Measurements from ENCODE around the gene LRRC8B. TPM values are rescaled to one million over a fixed set of nuclear protein-coding genes. Genes with fewer than 3 reads are reported as not detected.
A peak's percentile ranks its signal among the peaks of the same experiment; 100 is the strongest.
"Not testable (repeated sequence)": the region's sequence is repeated elsewhere in the genome, so short reads cannot be mapped to it uniquely, and the experiment has no call there.

The LRRC8B gene
- polyA plus RNA-seq, 1 donor = 11.7 TPM

GRCh38 chr1:89581859-89582258 lies 57.2 kb downstream of the LRRC8B start:
- no peak for DNase-seq

- DNase-seq = no peak
Measured at GRCh38 chr1:89582571-89582970, 57.9 kb downstream of the LRRC8B start.

- DNase-seq = no peak
Measured at GRCh38 chr1:89584211-89584610, 59.6 kb downstream of the LRRC8B start.

GRCh38 chr1:89584781-89585180 lies 60.2 kb downstream of the LRRC8B start:
- no peak for DNase-seq

GRCh38 chr1:89587729-89588161 lies 63.1 kb downstream of the LRRC8B start:
- no peak for DNase-seq

GRCh38 chr1:89588480-89588879 lies 63.9 kb downstream of the LRRC8B start:
- DNase-seq = no peak

GRCh38 chr1:89589515-89589914 lies 64.9 kb downstream of the LRRC8B start:
- DNase-seq = no peak

GRCh38 chr1:89590341-89591080 lies 65.9 kb downstream of the LRRC8B start:
- DNase-seq = no peak

- not testable (repeated sequence) for DNase-seq
Measured at GRCh38 chr1:89592861-89593302, 68.3 kb downstream of the LRRC8B start.

GRCh38 chr1:89594096-89594740 lies 69.6 kb downstream of the LRRC8B start:
- DNase-seq = no peak

GRCh38 chr1:89596698-89597097 lies 72.1 kb downstream of the LRRC8B start:
- no peak for DNase-seq

GRCh38 chr1:89598450-89599331 lies 74.1 kb downstream of the LRRC8B start:
- peak; percentile 41 for DNase-seq

GRCh38 chr1:89599332-89599630 lies 74.7 kb downstream of the LRRC8B start:
- no peak for DNase-seq

- DNase-seq = no peak
Measured at GRCh38 chr1:89600451-89601224, 76.0 kb downstream of the LRRC8B start.

- DNase-seq = no peak
Measured at GRCh38 chr1:89602871-89603404, 78.3 kb downstream of the LRRC8B start.

GRCh38 chr1:89603651-89604413 lies 79.2 kb downstream of the LRRC8B start:
- no peak for DNase-seq

- DNase-seq = no peak
Measured at GRCh38 chr1:89604414-89604735, 79.7 kb downstream of the LRRC8B start.

GRCh38 chr1:89605692-89606091 lies 81.1 kb downstream of the LRRC8B start:
- no peak for DNase-seq

- DNase-seq = no peak
Measured at GRCh38 chr1:89606227-89606980, 81.8 kb downstream of the LRRC8B start.

GRCh38 chr1:89607156-89607555 lies 82.5 kb downstream of the LRRC8B start:
- no peak for DNase-seq
